Mesenchymal stem cell (in vitro differentiated cells and primary cell): ENCODE results near the gene PBX1.

ENCODE experiments used
- DNase-seq: peaks from one replicate; pipeline ENCODE4 v3.0.0-alpha.2; 2013
- H2AFZ ChIP-seq: one replicate; pipeline ENCODE4 v1.6.1; 2013; ENCODE audit warnings: low read depth, mild to moderate bottlenecking, control low read depth, inconsistent platforms, low read length, moderate library complexity
- H2AK5ac ChIP-seq: 2 replicates; pipeline ENCODE4 v1.6.1; 2013; ENCODE audit warnings: low read length, moderate library complexity, mild to moderate bottlenecking, inconsistent platforms; ENCODE audit not compliant: severe bottlenecking
- H2BK120ac ChIP-seq: one replicate; pipeline ENCODE4 v1.6.1; 2013; ENCODE audit warnings: low read depth, mild to moderate bottlenecking, inconsistent platforms, low read length, moderate library complexity
- H2BK12ac ChIP-seq, 2 experiments: one replicate each; pipeline ENCODE4 v1.6.1; 2013; ENCODE audit warnings: inconsistent platforms in 2 of 2, low read length in 2 of 2, mild to moderate bottlenecking in 2 of 2, moderate library complexity in 2 of 2, control low read depth in 1 of 2
- H2BK15ac ChIP-seq: one replicate; pipeline ENCODE4 v1.6.1; 2013; ENCODE audit warnings: mild to moderate bottlenecking, low read depth, inconsistent platforms; ENCODE audit not compliant: poor library complexity, severe bottlenecking
- H2BK5ac ChIP-seq: 2 replicates; pipeline ENCODE4 v1.6.1; 2013; ENCODE audit warnings: low read depth, mild to moderate bottlenecking, low read length, control low read depth, inconsistent platforms; ENCODE audit not compliant: poor library complexity, severe bottlenecking
- H3K14ac ChIP-seq, 2 experiments: one replicate each; pipeline ENCODE4 v1.6.1; 2013; ENCODE audit warnings: inconsistent platforms in 2 of 2, low read length in 2 of 2, control low read depth in 1 of 2, mild to moderate bottlenecking in 1 of 2, moderate library complexity in 1 of 2
- H3K18ac ChIP-seq, 2 experiments: one replicate each; pipeline ENCODE4 v1.6.1; 2013; ENCODE audit warnings: inconsistent platforms in 2 of 2, low read length in 2 of 2, control low read depth in 1 of 2, low read depth in 1 of 2, mild to moderate bottlenecking in 1 of 2
- H3K23ac ChIP-seq, 2 experiments: one replicate each; pipeline ENCODE4 v1.6.1; 2013; ENCODE audit warnings: inconsistent platforms in 2 of 2, low read length in 2 of 2, mild to moderate bottlenecking in 2 of 2, moderate library complexity in 2 of 2, control low read depth in 1 of 2
- H3K27ac ChIP-seq: 2 replicates; pipeline ENCODE4 v1.5.1; 2013; ENCODE audit warnings: mild to moderate bottlenecking, moderate library complexity, low read length, control low read depth, inconsistent platforms; ENCODE audit not compliant: poor library complexity, severe bottlenecking
- H3K27me3 ChIP-seq, 2 experiments: 2 replicates each; pipeline versions ENCODE4 v1.6.1 to v1.7.0; 2013; ENCODE audit warnings: low read length in 2 of 2, mild to moderate bottlenecking in 2 of 2, moderate library complexity in 2 of 2, control low read depth in 1 of 2, inconsistent platforms in 1 of 2; ENCODE audit not compliant: control insufficient read depth in 1 of 2, insufficient read depth in 1 of 2
- H3K36me3 ChIP-seq, 2 experiments: 2 replicates each; pipeline versions ENCODE4 v1.6.1 to v1.7.0; 2013; ENCODE audit warnings: low read length in 2 of 2, control low read depth in 1 of 2, inconsistent platforms in 1 of 2, low read depth in 1 of 2, mild to moderate bottlenecking in 1 of 2; ENCODE audit not compliant: insufficient read depth in 2 of 2, control insufficient read depth in 1 of 2
- H3K4ac ChIP-seq, 2 experiments: one replicate each; pipeline ENCODE4 v1.6.1; 2013; ENCODE audit warnings: inconsistent platforms in 2 of 2, low read length in 2 of 2, mild to moderate bottlenecking in 2 of 2, moderate library complexity in 2 of 2, control low read depth in 1 of 2, low read depth in 1 of 2
- H3K4me1 ChIP-seq: 2 replicates; pipeline ENCODE4 v1.6.1; 2013; ENCODE audit warnings: low read depth, low read length, control low read depth; ENCODE audit not compliant: control insufficient read depth, insufficient read depth
- H3K4me2 ChIP-seq: 2 replicates; pipeline ENCODE4 v1.6.1; 2013; ENCODE audit warnings: low read length, mild to moderate bottlenecking, inconsistent platforms; ENCODE audit not compliant: poor library complexity, severe bottlenecking
- H3K4me3 ChIP-seq, 2 experiments: 2 replicates each; pipeline versions ENCODE4 v1.5.1 to v1.7.0; 2013; ENCODE audit warnings: low read length in 2 of 2, mild to moderate bottlenecking in 2 of 2, control low read depth in 1 of 2, low read depth in 1 of 2; ENCODE audit not compliant: insufficient read depth in 1 of 2
- H3K79me1 ChIP-seq: replicated peaks from 2 replicates; pipeline ENCODE4 v1.6.1; 2013; ENCODE audit warnings: mild to moderate bottlenecking, control low read depth, low read length, inconsistent platforms; ENCODE audit not compliant: poor library complexity, severe bottlenecking
- H3K9ac ChIP-seq: 2 replicates; pipeline ENCODE4 v1.7.0; 2013; ENCODE audit warnings: mild to moderate bottlenecking, low read length, moderate library complexity
- H3K9me3 ChIP-seq: 2 replicates; pipeline ENCODE4 v1.7.0; 2013; ENCODE audit warnings: mild to moderate bottlenecking, low read length; ENCODE audit not compliant: control insufficient read depth
- H4K8ac ChIP-seq: one replicate; pipeline ENCODE4 v1.6.1; 2013; ENCODE audit warnings: inconsistent platforms, mild to moderate bottlenecking, low read length, moderate library complexity
- H4K91ac ChIP-seq: one replicate; pipeline ENCODE4 v1.6.1; 2013; ENCODE audit warnings: mild to moderate bottlenecking, low read length, inconsistent platforms
- WGBS: methylation state at CpG from one replicate; pipeline ENCODE4 v1.1.7; 2013; ENCODE audit warnings: mixed read lengths; 5-methylcytosine and 5-hydroxymethylcytosine counted together

Gene PBX1

GRCh38 chr1:164805399-164805798 is 246.4 kb downstream of the PBX1 start:
- no peak overlapping the region for H3K4me2 ChIP-seq
- H2BK12ac ChIP-seq: no peak overlapping the region
- H3K14ac ChIP-seq: no peak overlapping the region
- no peak overlapping the region for H3K9ac ChIP-seq
- H3K4me3 ChIP-seq: no peak overlapping the region
- no peak overlapping the region for H2BK15ac ChIP-seq
- 82% methylated on average over 4 of the region's 4 CpGs for WGBS
- H2BK5ac ChIP-seq: no peak overlapping the region
- no peaks in the 10 kb centered on the region for H3K4me1 ChIP-seq
- H3K36me3 ChIP-seq: peaks cover 0 to 77% of the 10 kb centered on the region in 2 experiments
- H3K9me3 ChIP-seq: no peaks in the 10 kb centered on the region
- no peak overlapping the region for H3K27ac ChIP-seq
- H3K79me1 ChIP-seq: no peaks in the 10 kb centered on the region
- no peaks in the 10 kb centered on the region for H3K27me3 ChIP-seq
- no peak overlapping the region for H2BK120ac ChIP-seq
- H3K23ac ChIP-seq: no peak overlapping the region
- H3K4ac ChIP-seq: no peak overlapping the region
- DNase-seq: no peak
- H4K91ac ChIP-seq: no peak overlapping the region
- H3K18ac ChIP-seq: no peak overlapping the region
- no peak overlapping the region for H4K8ac ChIP-seq
- no peak overlapping the region for H2AFZ ChIP-seq
- H2AK5ac ChIP-seq: no peak overlapping the region

GRCh38 chr1:164806531-164806930 is 247.5 kb downstream of the PBX1 start:
- H2BK12ac ChIP-seq: no peak overlapping the region
- no peak overlapping the region for H2BK120ac ChIP-seq
- DNase-seq: no peak
- H2BK15ac ChIP-seq: no peak overlapping the region
- H3K23ac ChIP-seq: no peak overlapping the region
- H2BK5ac ChIP-seq: no peak overlapping the region
- H3K4me1 ChIP-seq: no peaks in the 10 kb centered on the region
- 95% methylated on average over 6 of the region's 6 CpGs for WGBS
- no peak overlapping the region for H3K9ac ChIP-seq
- H4K91ac ChIP-seq: no peak overlapping the region
- H3K4me3 ChIP-seq: no peak overlapping the region
- H3K36me3 ChIP-seq: peaks cover 0 to 76% of the 10 kb centered on the region in 2 experiments
- no peak overlapping the region for H2AK5ac ChIP-seq
- no peak overlapping the region for H3K4ac ChIP-seq
- no peaks in the 10 kb centered on the region for H3K79me1 ChIP-seq
- H3K27me3 ChIP-seq: no peaks in the 10 kb centered on the region
- no peak overlapping the region for H4K8ac ChIP-seq
- no peaks in the 10 kb centered on the region for H3K9me3 ChIP-seq
- no peak overlapping the region for H3K4me2 ChIP-seq
- H3K27ac ChIP-seq: no peak overlapping the region
- no peak overlapping the region for H2AFZ ChIP-seq
- H3K14ac ChIP-seq: no peak overlapping the region
- no peak overlapping the region for H3K18ac ChIP-seq

GRCh38 chr1:164813776-164814175 is 254.8 kb downstream of the PBX1 start:
- no peak overlapping the region for H2BK5ac ChIP-seq
- peaks cover 0 to 71% of the 10 kb centered on the region in 2 experiments for H3K36me3 ChIP-seq
- H3K27ac ChIP-seq: no peak overlapping the region
- H3K14ac ChIP-seq: no peak overlapping the region
- H2BK12ac ChIP-seq: no peak overlapping the region
- no peak overlapping the region for H2BK15ac ChIP-seq
- H3K23ac ChIP-seq: no peak overlapping the region
- H2AFZ ChIP-seq: no peak overlapping the region
- no peaks in the 10 kb centered on the region for H3K27me3 ChIP-seq
- no peak overlapping the region for H3K18ac ChIP-seq
- DNase-seq: no peak
- H2BK120ac ChIP-seq: no peak overlapping the region
- WGBS: 92% methylated on average over 1 of the region's 1 CpG
- H4K91ac ChIP-seq: no peak overlapping the region
- H3K4ac ChIP-seq: no peak overlapping the region
- H3K79me1 ChIP-seq: no peaks in the 10 kb centered on the region
- no peaks in the 10 kb centered on the region for H3K4me1 ChIP-seq
- H3K4me2 ChIP-seq: no peak overlapping the region
- no peak overlapping the region for H2AK5ac ChIP-seq
- no peaks in the 10 kb centered on the region for H3K9me3 ChIP-seq
- H3K9ac ChIP-seq: no peak overlapping the region
- no peak overlapping the region for H4K8ac ChIP-seq
- no peak overlapping the region for H3K4me3 ChIP-seq

- Histone ChIP-seq H4K91ac (no peak overlapping the region), H3K79me1 (no peaks in the 10 kb centered on the region), H3K18ac (no peak overlapping the region), H3K4me2 (no peak overlapping the region), H3K4ac (no peak overlapping the region), H3K4me3 (no peak overlapping the region), H2BK15ac (no peak overlapping the region), H2BK12ac (no peak overlapping the region), H3K9me3 (no peaks in the 10 kb centered on the region), H3K36me3 (peaks cover 6 to 80% of the 10 kb centered on the region in 2 experiments), H3K14ac (no peak overlapping the region), H3K27me3 (no peaks in the 10 kb centered on the region), H3K4me1 (no peaks in the 10 kb centered on the region), H2BK120ac (no peak overlapping the region), H2AFZ (no peak overlapping the region), H4K8ac (no peak overlapping the region), H3K27ac (no peak overlapping the region), H3K9ac (no peak overlapping the region), H2AK5ac (no peak overlapping the region), H3K23ac (no peak overlapping the region), H2BK5ac (no peak overlapping the region)
- WGBS: 98% methylated on average over 9 of the region's 9 CpGs
- DNase-seq: no peak
Measured at GRCh38 chr1:164821648-164822047, 262.7 kb downstream of the PBX1 start.
